ENCODE results near the gene REP15. TPM values are rescaled to one million over a fixed set of nuclear protein-coding genes. Genes with fewer than 3 reads are reported as not detected.

The REP15 gene
- total RNA-seq, 2 donors from 2014 or later = 2.4 to 7.6 TPM

DNA sequence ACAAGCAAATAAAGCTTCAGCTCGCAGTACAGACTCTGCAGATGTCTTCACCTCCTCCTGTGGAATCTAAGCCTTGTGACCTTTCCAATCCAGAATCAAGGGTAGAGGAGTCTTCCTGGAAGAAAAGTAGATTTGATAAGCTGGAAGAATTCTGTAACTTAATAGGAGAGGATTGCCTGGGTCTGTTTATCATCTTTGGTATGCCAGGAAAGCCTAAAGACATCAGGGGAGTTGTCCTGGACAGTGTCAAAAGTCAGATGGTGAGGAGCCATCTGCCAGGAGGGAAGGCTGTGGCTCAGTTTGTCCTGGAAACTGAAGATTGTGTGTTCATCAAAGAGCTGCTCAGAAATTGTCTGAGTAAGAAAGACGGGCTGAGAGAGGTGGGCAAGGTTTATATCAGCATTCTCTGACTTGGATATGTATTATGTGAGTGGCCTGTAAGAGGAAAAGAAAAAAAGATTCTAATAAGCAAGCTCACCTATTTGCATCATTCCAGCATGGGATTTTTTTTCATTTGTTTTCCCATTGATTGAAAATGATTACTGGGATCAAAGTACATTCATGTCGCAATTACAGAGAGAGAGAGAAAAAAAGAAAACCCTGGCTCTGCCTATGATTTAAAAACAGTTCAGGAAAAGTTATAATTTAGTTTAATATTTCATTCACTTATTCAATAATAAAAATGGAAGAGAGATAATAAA, 767 bp downstream of the REP15 start:
- Histone ChIP-seq H3K9ac (ENCODE audit: extremely low read depth, low read length, poor library complexity, severe bottlenecking) (no peak overlapping the region), H3K27ac (ENCODE audit: low read depth, low read length) (no peak overlapping the region), H3K27me3 (ENCODE audit: control insufficient read depth, insufficient read depth, low read length, poor library complexity, severe bottlenecking) (no peaks in the 10 kb centered on the region), H3K36me3 (ENCODE audit: control insufficient read depth, insufficient read depth, low read length) (peaks cover 51% of the 10 kb centered on the region), H3K4me1 (ENCODE audit: control insufficient read depth, insufficient read depth, low read length) (no peaks in the 10 kb centered on the region), H3K9me3 (ENCODE audit: control insufficient read depth, low read length) (no peaks in the 10 kb centered on the region), H3K4me3 (ENCODE audit: low read length) (no peak overlapping the region)
- no peak for TF ChIP-seq CTCF (conservative IDR thresholded peaks at IDR 0.05)
- Mint-ChIP-seq H3K4me3 (no peak overlapping the region), H3K27me3 (ENCODE audit: insufficient read depth) (no peaks in the 10 kb centered on the region), H3K9me3 (no peaks in the 10 kb centered on the region), H3K36me3 (ENCODE audit: low read depth) (peaks cover 33% of the 10 kb centered on the region), H3K27ac (no peak overlapping the region), H3K4me1 (no peaks in the 10 kb centered on the region)
- DNase-seq = no peak
- 90 to 100% methylated on average over 1 to 3 of the region's 3 CpGs for WGBS, 2 experiments (ENCODE audit: insufficient coverage in 1 of 2, insufficient read length in 1 of 2)

- WGBS, 2 experiments (ENCODE audit: insufficient coverage in 1 of 2, insufficient read length in 1 of 2) = 32 to 33% methylated on average over 4 of the region's 4 CpGs
- no peaks in the 10 kb centered on the region for H3K4me1 ChIP-seq (ENCODE audit: control insufficient read depth, insufficient read depth, low read length)
- peaks cover 15% of the 10 kb centered on the region for H3K27me3 Mint-ChIP-seq (ENCODE audit: insufficient read depth)
- H3K4me3 ChIP-seq (ENCODE audit: low read length) = no peak overlapping the region
- no peak overlapping the region for H3K9ac ChIP-seq (ENCODE audit: extremely low read depth, low read length, poor library complexity, severe bottlenecking)
- H3K9me3 Mint-ChIP-seq = peaks cover 4% of the 10 kb centered on the region
- TF ChIP-seq CTCF (conservative IDR thresholded peaks at IDR 0.05) = peak; percentile 100
- no peaks in the 10 kb centered on the region for H3K27me3 ChIP-seq (ENCODE audit: control insufficient read depth, insufficient read depth, low read length, poor library complexity, severe bottlenecking)
- no peak overlapping the region for H3K27ac ChIP-seq (ENCODE audit: low read depth, low read length)
- no peaks in the 10 kb centered on the region for H3K36me3 Mint-ChIP-seq (ENCODE audit: low read depth)
- peaks cover 1% of the 10 kb centered on the region for H3K4me1 Mint-ChIP-seq
- peak; percentile 96 for DNase-seq
- H3K4me3 Mint-ChIP-seq = no peak overlapping the region
- no peaks in the 10 kb centered on the region for H3K36me3 ChIP-seq (ENCODE audit: control insufficient read depth, insufficient read depth, low read length)
- H3K27ac Mint-ChIP-seq = no peak overlapping the region
- no peaks in the 10 kb centered on the region for H3K9me3 ChIP-seq (ENCODE audit: control insufficient read depth, low read length)
These were observed 7.6 kb downstream of the REP15 start for GRCh38 chr12:27703720-27704452.

GRCh38 chr12:27705263-27705662, 9.0 kb downstream of the REP15 start:
- Histone ChIP-seq H3K9ac (ENCODE audit: extremely low read depth, low read length, poor library complexity, severe bottlenecking) (no peak overlapping the region), H3K4me3 (ENCODE audit: low read length) (no peak overlapping the region), H3K27me3 (ENCODE audit: control insufficient read depth, insufficient read depth, low read length, poor library complexity, severe bottlenecking) (no peaks in the 10 kb centered on the region), H3K4me1 (ENCODE audit: control insufficient read depth, insufficient read depth, low read length) (no peaks in the 10 kb centered on the region), H3K9me3 (ENCODE audit: control insufficient read depth, low read length) (no peaks in the 10 kb centered on the region), H3K36me3 (ENCODE audit: control insufficient read depth, insufficient read depth, low read length) (no peaks in the 10 kb centered on the region), H3K27ac (ENCODE audit: low read depth, low read length) (no peak overlapping the region)
- H3K4me3 Mint-ChIP-seq = no peak overlapping the region
- H3K9me3 Mint-ChIP-seq = peaks cover 6% of the 10 kb centered on the region
- 87% methylated on average over 8 of the region's 8 CpGs; no CpG with 5 or more reads in 1 of the 2 experiments for WGBS, 2 experiments (ENCODE audit: insufficient coverage in 1 of 2, insufficient read length in 1 of 2)
- H3K27ac Mint-ChIP-seq = no peak overlapping the region
- no peaks in the 10 kb centered on the region for H3K36me3 Mint-ChIP-seq (ENCODE audit: low read depth)
- peaks cover 4% of the 10 kb centered on the region for H3K4me1 Mint-ChIP-seq
- peak; percentile 80 for TF ChIP-seq CTCF (conservative IDR thresholded peaks at IDR 0.05)
- DNase-seq = peak; percentile 85
- peaks cover 17% of the 10 kb centered on the region for H3K27me3 Mint-ChIP-seq (ENCODE audit: insufficient read depth)
